Dedifferentiated amniotic fluid mesenchymal stem cell (primary cell): ENCODE results near the gene PGM5.

Experiments
- DNase-seq: peaks from one replicate; pipeline ENCODE4 v3.0.0-alpha.2; 2016; ENCODE audit errors: extremely low spot score

Gene PGM5

GRCh38 chr9:68433531-68434110 lies 77.2 kb downstream of the PGM5 start:
- DNase-seq = no peak

GRCh38 chr9:68437785-68438184 lies 81.4 kb downstream of the PGM5 start:
- DNase-seq = no peak

GRCh38 chr9:68443624-68444023 lies 87.2 kb downstream of the PGM5 start:
- DNase-seq = no peak

GRCh38 chr9:68446836-68447235 lies 90.4 kb downstream of the PGM5 start:
- no peak for DNase-seq

GRCh38 chr9:68447611-68448010 lies 91.2 kb downstream of the PGM5 start:
- no peak for DNase-seq

- no peak for DNase-seq
These were observed 98.3 kb downstream of the PGM5 start for GRCh38 chr9:68454579-68455334.

- DNase-seq = no peak
These were observed 99.0 kb downstream of the PGM5 start for GRCh38 chr9:68455451-68455850.

- no peak for DNase-seq
These were observed 101.4 kb downstream of the PGM5 start for GRCh38 chr9:68457803-68458202.

- no peak for DNase-seq
These were observed 102.5 kb downstream of the PGM5 start for GRCh38 chr9:68458918-68459317.

- no peak for DNase-seq
These were observed 105.8 kb downstream of the PGM5 start for GRCh38 chr9:68462105-68462775.

- DNase-seq = no peak
These were observed 113.7 kb downstream of the PGM5 start for GRCh38 chr9:68470067-68470466.

GRCh38 chr9:68470634-68471033 lies 114.2 kb downstream of the PGM5 start:
- DNase-seq = no peak

GRCh38 chr9:68472119-68472518 lies 115.7 kb downstream of the PGM5 start:
- DNase-seq = no peak

GRCh38 chr9:68473790-68474189 lies 117.4 kb downstream of the PGM5 start:
- no peak for DNase-seq

- no peak for DNase-seq
These were observed 120.0 kb downstream of the PGM5 start for GRCh38 chr9:68476422-68476821.

- DNase-seq = no peak
These were observed 120.4 kb downstream of the PGM5 start for GRCh38 chr9:68476847-68477246.

GRCh38 chr9:68480807-68481206 lies 124.4 kb downstream of the PGM5 start:
- DNase-seq = no peak

GRCh38 chr9:68482548-68482947 lies 126.1 kb downstream of the PGM5 start:
- no peak for DNase-seq

GRCh38 chr9:68488126-68488525 lies 131.7 kb downstream of the PGM5 start:
- DNase-seq = no peak

- DNase-seq = no peak
These were observed 133.2 kb downstream of the PGM5 start for GRCh38 chr9:68489646-68490045.

- DNase-seq = no peak
These were observed 136.4 kb downstream of the PGM5 start for GRCh38 chr9:68492806-68493205.

GRCh38 chr9:68493541-68493940 lies 137.1 kb downstream of the PGM5 start:
- no peak for DNase-seq

GRCh38 chr9:68493958-68494577 lies 137.7 kb downstream of the PGM5 start:
- DNase-seq = no peak
